Measurements from ENCODE around the gene LHX4. TPM values are rescaled to one million over a fixed set of nuclear protein-coding genes. Genes with fewer than 3 reads are reported as not detected.

LHX4 gene
- not detected in 2 replicates for total RNA-seq

DNA sequence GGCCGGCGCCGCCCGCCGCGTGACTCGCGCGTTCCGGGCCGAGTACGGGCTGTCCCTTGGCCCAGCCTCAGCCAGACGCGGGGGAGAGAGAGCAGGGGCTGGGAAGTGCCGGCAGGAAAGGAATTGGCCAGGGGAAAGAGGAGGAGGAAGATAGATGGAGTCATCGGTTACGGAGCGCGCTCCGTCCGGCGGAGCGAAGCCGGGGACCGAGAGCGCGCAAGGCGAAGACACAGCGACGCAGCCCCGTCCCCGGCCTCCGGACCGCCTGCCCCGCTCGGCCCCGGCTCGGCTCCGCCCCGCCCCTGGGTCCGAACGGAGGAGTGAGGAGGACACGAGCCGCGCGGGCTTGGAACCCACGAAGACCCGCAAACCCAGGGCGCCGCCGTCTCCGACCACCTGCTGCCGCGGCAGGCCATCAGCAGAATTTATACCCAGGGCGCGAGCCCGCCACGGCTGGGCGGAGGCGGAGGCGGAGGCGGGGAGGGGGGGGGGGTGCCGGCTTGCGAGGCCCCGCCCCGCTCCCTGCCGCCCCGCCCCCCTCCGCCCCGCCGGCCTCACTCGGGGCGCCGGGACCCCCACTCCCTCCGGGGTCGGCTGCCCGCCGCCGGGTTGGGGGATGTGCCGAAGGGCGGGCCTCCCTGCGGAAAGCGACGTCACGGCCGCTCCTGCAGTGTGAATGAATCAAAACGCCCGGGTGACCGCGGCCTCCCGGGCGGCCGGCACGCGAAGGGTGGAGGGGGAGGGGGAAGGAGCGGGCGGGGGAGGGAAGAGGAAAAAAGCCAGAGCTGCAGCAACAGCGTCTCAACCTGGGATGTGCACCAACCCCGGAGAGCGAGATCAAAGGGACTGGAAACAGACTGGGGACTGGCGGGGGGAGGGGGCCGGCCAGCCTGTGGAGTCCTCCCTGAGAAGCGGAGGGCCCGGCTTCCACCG, at the start of gene LHX4:
Gene LHX4 (plus strand): TSS at position 782 of the 933 bp plus-strand sequence. CDS start 266 bp downstream, outside the sequence.
- Mint-ChIP-seq H3K9me3 (no peaks in the 10 kb centered on the region), H3K4me1 (peaks cover 20% of the 10 kb centered on the region), H3K27ac (no peak within 1 kb of the TSS), H3K36me3 (ENCODE audit: low read depth) (no peaks in the 10 kb centered on the region), H3K27me3 (peaks cover 75% of the 10 kb centered on the region), H3K4me3 (peak within 1 kb of the TSS; percentile 79)
- intact Hi-C loops (cut with micrococcal nuclease): loop anchor here (5.0 to 10.0 kb wide), 2 partner anchors 487 to 1255 kb away; partner anchors contain the start of genes CACNA1E and FAM163A
- peak; percentile 74 for DNase-seq

DNA sequence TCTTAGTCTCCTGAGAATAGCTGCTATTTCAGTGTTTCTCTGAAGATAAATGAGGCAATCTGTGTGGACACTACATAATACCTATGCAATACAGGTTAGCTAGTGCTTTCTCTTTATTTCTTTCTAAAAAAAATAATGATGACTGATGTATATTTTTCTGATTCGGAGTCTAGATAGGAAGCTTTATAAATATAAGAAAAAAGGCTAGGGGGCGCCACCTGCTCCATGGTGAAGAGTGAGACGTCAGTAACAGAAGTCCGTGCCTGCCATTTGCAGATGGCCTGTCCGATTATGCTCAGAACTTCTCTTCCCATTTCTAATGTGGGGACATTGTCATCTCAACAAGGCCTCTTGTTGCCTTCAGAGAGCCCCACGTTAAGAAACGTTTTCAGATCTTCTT, 49.0 kb upstream of the LHX4 start:
- no peak overlapping the region for H3K27ac Mint-ChIP-seq
- H3K36me3 Mint-ChIP-seq (ENCODE audit: low read depth): peaks cover 5% of the 10 kb centered on the region
- intact Hi-C loops (cut with micrococcal nuclease): no loop called here
- peak; percentile 66 for DNase-seq
- H3K4me1 Mint-ChIP-seq: no peaks in the 10 kb centered on the region
- H3K9me3 Mint-ChIP-seq: no peaks in the 10 kb centered on the region
- H3K4me3 Mint-ChIP-seq: no peak overlapping the region
- H3K27me3 Mint-ChIP-seq: no peaks in the 10 kb centered on the region

GRCh38 chr1:180181996-180182642, 47.9 kb upstream of the LHX4 start:
- no peak overlapping the region for H3K4me3 Mint-ChIP-seq
- no peak for DNase-seq
- no peaks in the 10 kb centered on the region for H3K9me3 Mint-ChIP-seq
- H3K27ac Mint-ChIP-seq: no peak overlapping the region
- no peaks in the 10 kb centered on the region for H3K27me3 Mint-ChIP-seq
- no peaks in the 10 kb centered on the region for H3K4me1 Mint-ChIP-seq
- H3K36me3 Mint-ChIP-seq (ENCODE audit: low read depth): peaks cover 6% of the 10 kb centered on the region
- intact Hi-C loops (cut with micrococcal nuclease): no loop called here

DNA sequence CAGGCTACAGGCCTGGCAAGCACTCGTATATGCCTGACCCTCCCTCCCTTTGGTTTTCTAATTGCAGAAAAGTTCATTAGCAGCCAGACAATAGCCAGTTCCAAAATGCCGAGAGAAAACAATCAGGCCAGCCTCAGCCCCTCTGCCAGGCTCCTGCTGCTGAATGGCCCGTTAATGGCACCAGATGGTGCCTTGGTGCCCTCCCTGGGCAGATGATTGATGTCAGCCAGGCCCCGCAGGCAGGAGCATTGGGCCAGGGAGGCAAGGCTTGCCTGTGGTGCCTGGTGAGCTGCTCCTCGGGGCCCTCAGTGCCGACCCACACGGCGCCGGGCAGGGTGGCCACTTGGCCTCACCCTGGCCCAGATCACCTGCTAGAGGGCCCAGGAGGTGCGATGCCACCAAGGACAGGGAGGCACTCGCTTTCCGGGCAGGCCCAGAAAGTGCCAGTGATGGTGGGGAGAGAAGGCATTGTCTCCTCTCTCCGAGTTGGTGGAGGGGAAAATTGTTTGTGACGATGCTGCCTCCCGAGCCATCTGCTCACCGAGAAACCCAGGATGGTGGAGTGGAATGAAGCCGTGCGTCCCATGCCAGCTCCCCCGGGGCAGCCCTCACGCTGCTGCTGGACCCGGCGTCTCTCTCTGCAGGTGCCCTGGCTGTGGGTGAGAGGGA, 47.3 kb upstream of the LHX4 start:
- H3K36me3 Mint-ChIP-seq (ENCODE audit: low read depth): peaks cover 8% of the 10 kb centered on the region
- H3K27me3 Mint-ChIP-seq: no peaks in the 10 kb centered on the region
- H3K9me3 Mint-ChIP-seq: no peaks in the 10 kb centered on the region
- DNase-seq: no peak
- intact Hi-C loops (cut with micrococcal nuclease): no loop called here
- no peak overlapping the region for H3K4me3 Mint-ChIP-seq
- H3K27ac Mint-ChIP-seq: no peak overlapping the region
- no peaks in the 10 kb centered on the region for H3K4me1 Mint-ChIP-seq

GRCh38 chr1:180183426-180183825, 46.6 kb upstream of the LHX4 start:
- no peak overlapping the region for H3K27ac Mint-ChIP-seq
- H3K9me3 Mint-ChIP-seq: no peaks in the 10 kb centered on the region
- DNase-seq: no peak
- H3K4me3 Mint-ChIP-seq: no peak overlapping the region
- no peaks in the 10 kb centered on the region for H3K27me3 Mint-ChIP-seq
- peaks cover 8% of the 10 kb centered on the region for H3K36me3 Mint-ChIP-seq (ENCODE audit: low read depth)
- no peaks in the 10 kb centered on the region for H3K4me1 Mint-ChIP-seq
- intact Hi-C loops (cut with micrococcal nuclease): no loop called here

DNA sequence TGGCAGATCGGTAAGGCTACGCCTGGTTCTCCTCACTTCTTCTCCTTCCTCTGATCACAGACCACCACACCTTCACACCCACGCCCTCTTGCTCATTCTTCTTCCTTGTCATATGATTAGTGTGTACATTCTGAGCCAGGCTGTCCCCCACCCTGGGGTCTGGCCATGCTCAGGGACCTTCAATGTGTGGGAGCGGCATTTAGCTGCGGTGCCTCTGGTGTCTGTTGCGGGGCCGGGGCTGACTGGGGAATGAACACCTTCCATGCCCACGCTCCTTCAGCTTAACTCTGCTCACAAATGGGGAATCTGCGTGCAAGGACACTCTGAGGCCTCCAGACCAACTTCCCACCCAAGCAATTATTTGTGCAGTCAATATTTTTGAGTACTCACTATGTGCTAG, 46.0 kb upstream of the LHX4 start:
- intact Hi-C loops (cut with micrococcal nuclease): no loop called here
- Mint-ChIP-seq H3K27me3 (no peaks in the 10 kb centered on the region), H3K4me1 (no peaks in the 10 kb centered on the region)

GRCh38 chr1:180185281-180185680, 44.8 kb upstream of the LHX4 start:
- no peaks in the 10 kb centered on the region for H3K4me1 Mint-ChIP-seq
- no peaks in the 10 kb centered on the region for H3K9me3 Mint-ChIP-seq
- intact Hi-C loops (cut with micrococcal nuclease): no loop called here
- peaks cover 7% of the 10 kb centered on the region for H3K36me3 Mint-ChIP-seq (ENCODE audit: low read depth)
- H3K27ac Mint-ChIP-seq: no peak overlapping the region
- no peak for DNase-seq
- no peak overlapping the region for H3K4me3 Mint-ChIP-seq
- no peaks in the 10 kb centered on the region for H3K27me3 Mint-ChIP-seq

More for the DNA sequence above, 46.0 kb upstream of the LHX4 start:
- H3K27ac Mint-ChIP-seq: no peak overlapping the region
- no peak for DNase-seq
- H3K36me3 Mint-ChIP-seq (ENCODE audit: low read depth): peaks cover 4% of the 10 kb centered on the region
- H3K4me3 Mint-ChIP-seq: no peak overlapping the region
- no peaks in the 10 kb centered on the region for H3K9me3 Mint-ChIP-seq

- Mint-ChIP-seq H3K4me1 (no peaks in the 10 kb centered on the region), H3K27me3 (no peaks in the 10 kb centered on the region), H3K27ac (no peak overlapping the region), H3K36me3 (ENCODE audit: low read depth) (peaks cover 9% of the 10 kb centered on the region), H3K9me3 (no peaks in the 10 kb centered on the region), H3K4me3 (no peak overlapping the region)
- intact Hi-C loops (cut with micrococcal nuclease): no loop called here
- no peak for DNase-seq
Observed at GRCh38 chr1:180185971-180186645, 44.0 kb upstream of the LHX4 start.

DNA sequence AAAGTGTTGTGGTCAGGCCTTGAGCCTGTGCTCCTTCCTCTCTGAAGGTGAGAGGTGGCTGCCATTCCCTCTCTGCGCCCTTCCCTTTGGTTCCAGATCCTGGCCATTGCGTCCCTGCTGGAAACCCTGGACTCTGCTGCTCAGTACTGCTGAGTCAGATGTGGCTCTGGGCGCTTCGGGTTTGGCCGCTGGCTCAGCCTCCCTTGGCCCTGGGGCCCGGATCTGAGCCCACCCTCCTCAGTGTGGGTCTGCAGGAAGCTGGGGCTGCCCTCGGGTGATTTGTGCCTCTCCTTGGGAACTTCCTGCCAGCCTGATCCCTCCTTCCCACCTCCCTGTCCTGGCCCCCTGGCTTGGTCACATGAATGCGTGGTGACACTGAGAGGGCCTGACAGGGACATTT, 43.2 kb upstream of the LHX4 start:
- intact Hi-C loops (cut with micrococcal nuclease): no loop called here
- H3K9me3 Mint-ChIP-seq: no peaks in the 10 kb centered on the region
- H3K36me3 Mint-ChIP-seq (ENCODE audit: low read depth): peaks cover 10% of the 10 kb centered on the region
- H3K27ac Mint-ChIP-seq: no peak overlapping the region
- H3K27me3 Mint-ChIP-seq: no peaks in the 10 kb centered on the region
- H3K4me1 Mint-ChIP-seq: no peaks in the 10 kb centered on the region
- no peak overlapping the region for H3K4me3 Mint-ChIP-seq
- DNase-seq: no peak

- Mint-ChIP-seq H3K4me1 (peaks cover 4% of the 10 kb centered on the region), H3K27me3 (no peaks in the 10 kb centered on the region), H3K9me3 (no peaks in the 10 kb centered on the region), H3K36me3 (ENCODE audit: low read depth) (peaks cover 8% of the 10 kb centered on the region), H3K4me3 (no peak overlapping the region), H3K27ac (no peak overlapping the region)
- intact Hi-C loops (cut with micrococcal nuclease): no loop called here
- no peak for DNase-seq
Observed at GRCh38 chr1:180187626-180188025, 42.4 kb upstream of the LHX4 start.

DNA sequence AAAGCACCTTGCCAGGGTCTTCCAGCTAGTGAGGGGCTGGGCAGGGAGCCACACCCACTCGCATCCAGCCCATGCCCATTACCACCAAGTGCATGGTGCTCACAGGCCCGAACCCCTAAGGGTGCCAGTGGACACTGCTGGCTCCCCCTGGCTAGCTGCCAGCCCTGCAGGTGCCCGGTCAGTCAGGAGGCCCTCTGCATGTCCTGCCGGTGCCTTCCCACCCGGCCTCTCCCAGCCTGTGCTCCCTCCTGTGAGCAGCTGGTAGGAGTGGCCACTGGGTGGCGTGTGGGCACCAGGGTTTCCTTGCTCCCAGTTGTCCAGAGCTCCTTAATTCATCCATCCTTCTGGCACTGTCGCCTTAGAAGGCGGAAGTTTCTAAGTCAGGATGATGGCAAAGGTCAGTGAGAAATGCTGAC, 42.0 kb upstream of the LHX4 start:
- Mint-ChIP-seq H3K27me3 (no peaks in the 10 kb centered on the region), H3K4me3 (no peak overlapping the region), H3K36me3 (ENCODE audit: low read depth) (peaks cover 8% of the 10 kb centered on the region), H3K4me1 (peaks cover 4% of the 10 kb centered on the region), H3K27ac (no peak overlapping the region), H3K9me3 (no peaks in the 10 kb centered on the region)
- intact Hi-C loops (cut with micrococcal nuclease): no loop called here
- DNase-seq: no peak

GRCh38 chr1:180188684-180189175, 41.3 kb upstream of the LHX4 start:
- H3K9me3 Mint-ChIP-seq: no peaks in the 10 kb centered on the region
- no peaks in the 10 kb centered on the region for H3K27me3 Mint-ChIP-seq
- intact Hi-C loops (cut with micrococcal nuclease): no loop called here
- H3K4me3 Mint-ChIP-seq: no peak overlapping the region
- peaks cover 4% of the 10 kb centered on the region for H3K4me1 Mint-ChIP-seq
- no peak for DNase-seq
- H3K36me3 Mint-ChIP-seq (ENCODE audit: low read depth): peaks cover 8% of the 10 kb centered on the region
- H3K27ac Mint-ChIP-seq: no peak overlapping the region

- intact Hi-C loops (cut with micrococcal nuclease): no loop called here
- no peak for DNase-seq
- no peak overlapping the region for H3K4me3 Mint-ChIP-seq
- H3K27me3 Mint-ChIP-seq: no peaks in the 10 kb centered on the region
- peaks cover 4% of the 10 kb centered on the region for H3K4me1 Mint-ChIP-seq
- H3K36me3 Mint-ChIP-seq (ENCODE audit: low read depth): peaks cover 8% of the 10 kb centered on the region
- H3K27ac Mint-ChIP-seq: no peak overlapping the region
- H3K9me3 Mint-ChIP-seq: no peaks in the 10 kb centered on the region
Observed at GRCh38 chr1:180190091-180190490, 40.0 kb upstream of the LHX4 start.
